OCI-M2 (cell line): ENCODE data around the gene UMODL1.
"Not testable (repeated sequence)": the region's sequence is repeated elsewhere in the genome, so short reads cannot be mapped to it uniquely, and the experiment has no call there.

ENCODE experiments used
- DNase-seq: peaks from one replicate; lab custom pipeline; 2025; ENCODE audit not compliant: unreplicated experiment; lab: John Stamatoyannopoulos, UW

Gene UMODL1

GRCh38 chr21:42078247-42079007 lies 7.3 kb downstream of the UMODL1 start:
- not testable (repeated sequence) for DNase-seq

GRCh38 chr21:42079008-42079938 lies 8.2 kb downstream of the UMODL1 start:
- no peak for DNase-seq

- no peak for DNase-seq
These were observed 9.0 kb downstream of the UMODL1 start for GRCh38 chr21:42079939-42080787.

GRCh38 chr21:42080788-42081083 lies 9.6 kb downstream of the UMODL1 start:
- no peak for DNase-seq

GRCh38 chr21:42081138-42081537 lies 10.0 kb downstream of the UMODL1 start:
- DNase-seq: no peak

GRCh38 chr21:42081931-42082381 lies 10.8 kb downstream of the UMODL1 start:
- DNase-seq: no peak

- DNase-seq: no peak
These were observed 11.6 kb downstream of the UMODL1 start for GRCh38 chr21:42082501-42083360.

GRCh38 chr21:42083361-42083690 lies 12.2 kb downstream of the UMODL1 start:
- DNase-seq: no peak

GRCh38 chr21:42084079-42084478 lies 13.0 kb downstream of the UMODL1 start:
- DNase-seq: no peak

GRCh38 chr21:42085246-42086077 lies 14.3 kb downstream of the UMODL1 start:
- no peak for DNase-seq

- no peak for DNase-seq
These were observed 15.9 kb downstream of the UMODL1 start for GRCh38 chr21:42086969-42087368.

- DNase-seq: no peak
These were observed 17.0 kb downstream of the UMODL1 start for GRCh38 chr21:42088148-42088547.

GRCh38 chr21:42088658-42089057 lies 17.5 kb downstream of the UMODL1 start:
- no peak for DNase-seq

- DNase-seq: no peak
These were observed 18.0 kb downstream of the UMODL1 start for GRCh38 chr21:42089093-42089631.

- DNase-seq: no peak
These were observed 18.7 kb downstream of the UMODL1 start for GRCh38 chr21:42089665-42090310.

- DNase-seq: no peak
These were observed 20.9 kb downstream of the UMODL1 start for GRCh38 chr21:42091899-42092508.

- no peak for DNase-seq
These were observed 21.7 kb downstream of the UMODL1 start for GRCh38 chr21:42092771-42093170.

- no peak for DNase-seq
These were observed 22.1 kb downstream of the UMODL1 start for GRCh38 chr21:42093186-42093585.
